K562 (cell line): ENCODE data around the gene C3orf80. TPM values are rescaled to one million over a fixed set of nuclear protein-coding genes. Genes with fewer than 3 reads are reported as not detected.

ENCODE experiments used
- ATAC-seq: fragments of 200-7000 bp; cut with Tn5 transposase; 3 replicates; pipeline ENCODE4 v1.9.1; 2020; ENCODE audit warnings: moderate library complexity
- BruUV-seq: library from RNA; stranded (reverse); fragments of 400-500 nt; replicated peaks from 2 replicates; lab custom pipeline; 2021; lab: Mats Ljungman, UMichigan
- CTCF ChIA-PET: fragments of 300-600 bp; formaldehyde crosslinking; extraction: SDS; loops from one replicate; lab custom pipeline; 2021; ENCODE audit warnings: low intra/inter-chr PET ratio; lab: Yijun Ruan, JAX
- POLR2A ChIA-PET: fragments of 300-600, 350-650 bp; sonication (Branson Sonifier 250); formaldehyde crosslinking; extraction: SDS; loops from one replicate; lab custom pipeline; 2021; ENCODE audit warnings: antibody characterized with exemption, inconsistent platforms; lab: Yijun Ruan, JAX
- DNase-seq, 4 experiments: peaks; one replicate each; pipeline versions ENCODE4 v3.0.0 to v3.0.0-alpha.2; 2011 to 2018; ENCODE audit warnings: low spot score in 3 of 4, mixed read lengths in 3 of 4; ENCODE audit errors: extremely low read depth in 1 of 4
- FAIRE-seq: peaks from 2 replicates; lab custom pipeline; 2011; peaks lifted over from hg19 to GRCh38; lab: Jason Lieb, UNC
- H2AFZ ChIP-seq: 2 replicates; pipeline ENCODE4 v1.6.0; 2011; ENCODE audit warnings: low read depth, low read length, control low read depth, inconsistent platforms
- H3K27ac ChIP-seq: fragments of 200-600 bp; 3 replicates; pipeline ENCODE4 v1.8.0; 2011; ENCODE audit warnings: low read depth, mild to moderate bottlenecking, control low read depth, inconsistent platforms, low read length, moderate library complexity, mixed read lengths; ENCODE audit errors: extremely low read depth
- H3K27me3 ChIP-seq, 2 experiments: fragments of 300-600 bp in 1 of 2; 2 replicates in 1 of 2; 3 replicates in 1 of 2; pipeline versions ENCODE4 v1.6.0 to v1.8.0; 2011; ENCODE audit warnings: inconsistent platforms in 2 of 2, low read length in 2 of 2, mild to moderate bottlenecking in 1 of 2, mixed read lengths in 1 of 2, moderate library complexity in 1 of 2; ENCODE audit not compliant: control insufficient read depth in 2 of 2, insufficient read depth in 2 of 2
- H3K36me3 ChIP-seq: fragments of 300-600 bp; 3 replicates; pipeline ENCODE4 v1.8.0; 2011; ENCODE audit warnings: mild to moderate bottlenecking, low read length, inconsistent platforms; ENCODE audit not compliant: control insufficient read depth, insufficient read depth
- H3K4me1 ChIP-seq, 2 experiments: fragments of 200-600 bp in 1 of 2; replicated peaks in 1 of 2; 2 replicates in 1 of 2; 3 replicates in 1 of 2; pipeline versions ENCODE4 v1.5.1 to v1.8.0; 2011; ENCODE audit warnings: inconsistent platforms in 2 of 2, low read length in 2 of 2, mild to moderate bottlenecking in 1 of 2, mixed read lengths in 1 of 2, moderate library complexity in 1 of 2; ENCODE audit not compliant: control insufficient read depth in 2 of 2, insufficient read depth in 2 of 2
- H3K4me2 ChIP-seq: 2 replicates; pipeline ENCODE4 v1.6.1; 2011; ENCODE audit warnings: low read length, control low read depth, inconsistent platforms, mixed read lengths; ENCODE audit not compliant: insufficient read depth
- H3K4me3 ChIP-seq: fragments of 200-600 bp; sonication (generic), shearing (Covaris generic); 2 replicates; pipeline ENCODE4 v1.5.1; 2016; ENCODE audit warnings: control low read depth, inconsistent platforms
- H3K79me2 ChIP-seq: fragments of 200-600 bp; 3 replicates; pipeline ENCODE4 v1.8.0; 2011; ENCODE audit warnings: low read length, inconsistent platforms; ENCODE audit not compliant: control insufficient read depth, insufficient read depth
- H3K9ac ChIP-seq, 2 experiments: 2 replicates each; pipeline versions ENCODE4 v1.6.0 to v1.6.1; 2011; ENCODE audit warnings: low read depth in 2 of 2, low read length in 2 of 2, control low read depth in 1 of 2, inconsistent platforms in 1 of 2, mild to moderate bottlenecking in 1 of 2, mixed read lengths in 1 of 2; ENCODE audit not compliant: insufficient read depth in 1 of 2
- H3K9me1 ChIP-seq: one replicate; pipeline ENCODE4 v1.6.0; 2011; ENCODE audit warnings: inconsistent platforms, mild to moderate bottlenecking, low read length, moderate library complexity; ENCODE audit not compliant: control insufficient read depth, insufficient read depth
- H3K9me3 ChIP-seq: replicated peaks from 2 replicates; pipeline ENCODE4 v1.5.1; 2011; ENCODE audit warnings: low read depth, low read length, inconsistent platforms; ENCODE audit not compliant: control insufficient read depth, insufficient read depth
- H4K20me1 ChIP-seq: replicated peaks from 2 replicates; pipeline ENCODE4 v1.6.1; 2011; ENCODE audit warnings: low read length, inconsistent platforms, mixed read lengths; ENCODE audit not compliant: control insufficient read depth, insufficient read depth
- BCL6 ChIP-seq: fragments of 250-450 bp; sonication (Bioruptor Pico); IDR thresholded peaks from 2 replicates; pipeline ENCODE4 v1.4.0; 2020
- CGGBP1 ChIP-seq: fragments of 250-450 bp; sonication (Bioruptor Pico); IDR thresholded peaks from 2 replicates; pipeline ENCODE4 v1.9.0; 2021; ENCODE audit warnings: mild to moderate bottlenecking
- FOSL1 ChIP-seq: fragments of 200-800 bp; sonication (Bioruptor generic); conservative IDR thresholded peaks from 2 replicates; pipeline ENCODE4 v1.6.1; 2016; ENCODE audit warnings: missing genetic modification characterization, missing compliant biosample characterization
- KDM2B ChIP-seq: fragments of 250-450 bp; sonication (Bioruptor Pico); IDR thresholded peaks from 2 replicates; pipeline ENCODE4 v1.8.0; 2021; ENCODE audit warnings: mild to moderate bottlenecking, moderate library complexity
- MNT ChIP-seq, 2 experiments: fragments of 450-650 bp; conservative IDR thresholded peaks; 2 replicates each; pipeline ENCODE4 v1.6.1; 2017; ENCODE audit warnings: mild to moderate bottlenecking in 2 of 2, moderate library complexity in 2 of 2
- MXI1 ChIP-seq: IDR thresholded peaks from 2 replicates; pipeline ENCODE4 v1.6.1; 2011; ENCODE audit warnings: low read depth, mild to moderate bottlenecking, improper control_type of control experiment, low read length
- POLR2A ChIP-seq: fragments of 450-650 bp; conservative IDR thresholded peaks from 2 replicates; pipeline ENCODE4 v1.6.1; 2016
- SNIP1 ChIP-seq: fragments of 450-650 bp; IDR thresholded peaks from 2 replicates; pipeline ENCODE4 v1.7.1; 2017; ENCODE audit warnings: low read depth, mild to moderate bottlenecking
- SOX6 ChIP-seq: fragments of 450-650 bp; IDR thresholded peaks from 2 replicates; pipeline ENCODE4 v1.6.1; 2014; ENCODE audit warnings: mild to moderate bottlenecking
- SP2 ChIP-seq: IDR thresholded peaks from 2 replicates; pipeline ENCODE4 v1.6.1; 2011; ENCODE audit warnings: mild to moderate bottlenecking, low read depth, low read length, moderate library complexity; ENCODE audit not compliant: poor library complexity, severe bottlenecking; ENCODE audit errors: extremely low read depth
- ZFP1 ChIP-seq: fragments of 450-650 bp; formaldehyde crosslinking; IDR thresholded peaks from 2 replicates; pipeline ENCODE4 v1.4.0; 2020; ENCODE audit warnings: mild to moderate bottlenecking, mixed read lengths
- in situ Hi-C: fragments of 300-500 bp; cut with MboI; formaldehyde crosslinking; loops from 4 replicates; pipeline ENCODE4 v1.15.0; 2018; ENCODE audit warnings: inconsistent platforms, mixed read lengths
- intact Hi-C: fragments of 100-400 bp; cut with micrococcal nuclease; formaldehyde crosslinking; loops from 2 replicates; pipeline ENCODE4 v1.14.2; 2022
- polyA plus RNA-seq, 8 experiments: library from polyadenylated mRNA; depleted of rRNA in 4 of 8; stranded (reverse) in 5 of 8; unstranded in 3 of 8; fragments of >200 nt; fragmentation: Nextera tagmentation in 2 of 8; fragmentation: Illumina TruSeq in 1 of 8; extraction: Ambion mirVana in 2 of 8; extraction: Trizol in 1 of 8; gene quantifications; 2 replicates each; pipeline versions ENCODE4 v1.2.1 to v1.2.3, GENCODE V29; 2011 to 2014; ENCODE audit warnings: inconsistent platforms in 1 of 8, missing spikeins in 1 of 8
- total RNA-seq, 7 experiments: library from RNA; depleted of rRNA in 6 of 7; stranded (reverse); fragments of >200 nt in 6 of 7; fragmentation: Illumina TruSeq in 2 of 7; extraction: Trizol in 2 of 7; gene quantifications; 2 replicates each; pipeline versions ENCODE4 v1.2.1 to v1.2.3, GENCODE V29; 2011 to 2021; ENCODE audit warnings: low replicate concordance in 1 of 7

The C3orf80 gene
- total and polyA plus RNA-seq, 9 of the 15 experiments (the other 6 are each of a cell fraction or from before 2014, with no cell fraction given) = 0.03 to 0.75 (median 0.07) TPM

- H3K27me3 ChIP-seq = peaks cover 3 to 4% of the 10 kb centered on the region in 2 experiments; a peak in 4 of 5 replicates
- H3K9ac ChIP-seq = no peak overlapping the region
- H2AFZ ChIP-seq = no peak overlapping the region
- H3K79me2 ChIP-seq = no peaks in the 10 kb centered on the region
- H3K36me3 ChIP-seq = no peaks in the 10 kb centered on the region
- CTCF ChIA-PET = no interaction called here
- H3K9me1 ChIP-seq = no peaks in the 10 kb centered on the region
- TF ChIP-seq ZFP1 (no peak), CGGBP1 (no peak), POLR2A (no peak), KDM2B (CRISPR knock-in tag) (no peak), SOX6 (no peak), MXI1 (no peak), BCL6 (CRISPR knock-in tag) (no peak), SP2 (no peak), SNIP1 (no peak), MNT (conservative IDR thresholded peaks at IDR 0.05) (no peak), FOSL1 (tag) (no peak)
- FAIRE-seq (no peak), DNase-seq (no peak), ATAC-seq (no peak)
- no peak overlapping the region for H3K27ac ChIP-seq
- no peaks in the 10 kb centered on the region; a peak in 1 of 5 replicates for H3K4me1 ChIP-seq
- intact Hi-C loops = no loop called here
- no peak overlapping the region for H3K4me2 ChIP-seq
- H3K9me3 ChIP-seq = no peaks in the 10 kb centered on the region
- no peaks in the 10 kb centered on the region for H4K20me1 ChIP-seq
- no TSS peak for BruUV-seq
- in situ Hi-C loops = no loop called here
- POLR2A ChIA-PET = interaction anchor here (1.2 to 2.0 kb wide), 3 partner anchors 13 to 19 kb away, joined by 3 to 4 read pairs (median 4); no protein-coding TSS in a partner anchor
- H3K4me3 ChIP-seq = no peak overlapping the region
These were observed 28.1 kb downstream of the C3orf80 start for GRCh38 chr3:160253298-160253697.
